Skeletal muscle satellite cell (primary cell): ENCODE measurements around the gene CA5B. TPM values are rescaled to one million over a fixed set of nuclear protein-coding genes. Genes with fewer than 3 reads are reported as not detected.
"Not testable (repeated sequence)": the region's sequence is repeated elsewhere in the genome, so short reads cannot be mapped to it uniquely, and the experiment has no call there.

Source experiments
- H3K27me3 ChIP-seq: 2 replicates; pipeline ENCODE4 v1.7.0; 2013; ENCODE audit warnings: low read length; ENCODE audit not compliant: control insufficient read depth, insufficient read depth
- H3K36me3 ChIP-seq: 2 replicates; pipeline ENCODE4 v1.7.0; 2013; ENCODE audit warnings: mild to moderate bottlenecking, control low read depth, low read length; ENCODE audit not compliant: insufficient read depth
- H3K4me1 ChIP-seq: 2 replicates; pipeline ENCODE4 v1.7.0; 2013; ENCODE audit warnings: low read length; ENCODE audit not compliant: control insufficient read depth, insufficient read depth
- H3K4me2 ChIP-seq: 2 replicates; pipeline ENCODE4 v1.7.0; 2013; ENCODE audit warnings: mild to moderate bottlenecking, low read length
- H3K4me3 ChIP-seq: 2 replicates; pipeline ENCODE4 v1.7.0; 2013; ENCODE audit warnings: low read length
- H3K9ac ChIP-seq: 2 replicates; pipeline ENCODE4 v1.7.0; 2013; ENCODE audit warnings: mild to moderate bottlenecking, low read depth, low read length, moderate library complexity
- H3K9me3 ChIP-seq: replicated peaks from 2 replicates; pipeline ENCODE4 v1.7.0; 2013; ENCODE audit warnings: mild to moderate bottlenecking, control low read depth, low read length
- total RNA-seq: library from RNA; depleted of rRNA; stranded (reverse); fragments of >200 nt; gene quantifications from 2 replicates; pipeline ENCODE4 v1.2.3, GENCODE V29; 2012; rRNA removed

The CA5B gene, protein sequence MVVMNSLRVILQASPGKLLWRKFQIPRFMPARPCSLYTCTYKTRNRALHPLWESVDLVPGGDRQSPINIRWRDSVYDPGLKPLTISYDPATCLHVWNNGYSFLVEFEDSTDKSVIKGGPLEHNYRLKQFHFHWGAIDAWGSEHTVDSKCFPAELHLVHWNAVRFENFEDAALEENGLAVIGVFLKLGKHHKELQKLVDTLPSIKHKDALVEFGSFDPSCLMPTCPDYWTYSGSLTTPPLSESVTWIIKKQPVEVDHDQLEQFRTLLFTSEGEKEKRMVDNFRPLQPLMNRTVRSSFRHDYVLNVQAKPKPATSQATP
- 4.6 and 9.4 TPM in 2 replicates for total RNA-seq

DNA sequence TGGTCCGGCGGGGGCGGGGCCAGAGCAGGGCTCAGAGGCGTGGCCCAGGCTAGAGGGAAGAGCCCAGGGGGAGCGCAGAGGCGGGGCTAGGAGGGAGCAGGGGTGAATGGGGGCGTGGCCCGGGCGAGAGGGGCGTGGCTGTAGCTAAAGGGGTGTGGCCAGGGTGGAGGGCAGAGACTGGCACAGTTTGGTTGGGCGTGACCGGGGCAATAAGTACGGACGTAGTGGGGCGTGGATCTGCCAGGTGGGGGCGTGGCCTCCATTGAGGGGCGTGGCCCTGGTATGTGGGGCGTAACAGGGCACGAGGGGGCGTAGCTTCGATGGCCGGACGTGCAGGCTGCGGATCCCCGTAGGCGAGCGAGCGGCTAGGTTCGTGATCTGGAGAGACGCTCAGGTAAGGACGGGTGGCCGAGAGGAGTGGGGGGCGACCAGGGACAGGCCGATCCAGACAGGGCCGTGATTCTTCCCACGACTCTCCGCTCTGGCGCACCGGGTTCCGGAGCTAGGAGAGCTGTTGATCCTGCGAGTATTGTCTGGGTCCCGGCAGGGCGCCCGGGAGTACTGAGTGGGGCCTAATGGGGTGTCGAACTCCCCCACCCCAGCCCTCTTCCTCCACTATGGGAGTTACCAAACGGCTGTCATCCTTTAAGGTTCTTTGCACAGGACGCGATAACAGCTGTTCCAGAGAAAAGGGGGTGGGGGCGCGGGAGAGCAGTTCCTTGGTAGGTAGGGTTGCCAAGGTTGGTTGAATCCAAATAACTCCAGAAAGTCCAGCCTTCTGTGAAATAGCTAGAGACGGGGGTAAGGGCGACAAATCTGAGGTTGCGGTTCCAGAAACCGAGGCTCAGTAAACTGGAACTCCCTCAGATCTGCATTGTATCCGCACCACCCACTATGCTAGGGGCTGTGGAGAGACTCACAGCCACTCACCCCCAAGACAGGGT lies at the start of gene CA5B:
CA5B (plus strand) TSS at position 312 of the 944 bp plus-strand sequence. CDS start 11,754 bp downstream, outside the sequence.
- Histone ChIP-seq H3K4me2 (peak within 1 kb of the TSS; percentile 70), H3K9ac (no peak within 1 kb of the TSS), H3K36me3 (no peaks in the 10 kb centered on the region), H3K9me3 (no peaks in the 10 kb centered on the region), H3K4me3 (peak within 1 kb of the TSS; percentile 52), H3K4me1 (peaks cover 4% of the 10 kb centered on the region), H3K27me3 (no peaks in the 10 kb centered on the region)

DNA sequence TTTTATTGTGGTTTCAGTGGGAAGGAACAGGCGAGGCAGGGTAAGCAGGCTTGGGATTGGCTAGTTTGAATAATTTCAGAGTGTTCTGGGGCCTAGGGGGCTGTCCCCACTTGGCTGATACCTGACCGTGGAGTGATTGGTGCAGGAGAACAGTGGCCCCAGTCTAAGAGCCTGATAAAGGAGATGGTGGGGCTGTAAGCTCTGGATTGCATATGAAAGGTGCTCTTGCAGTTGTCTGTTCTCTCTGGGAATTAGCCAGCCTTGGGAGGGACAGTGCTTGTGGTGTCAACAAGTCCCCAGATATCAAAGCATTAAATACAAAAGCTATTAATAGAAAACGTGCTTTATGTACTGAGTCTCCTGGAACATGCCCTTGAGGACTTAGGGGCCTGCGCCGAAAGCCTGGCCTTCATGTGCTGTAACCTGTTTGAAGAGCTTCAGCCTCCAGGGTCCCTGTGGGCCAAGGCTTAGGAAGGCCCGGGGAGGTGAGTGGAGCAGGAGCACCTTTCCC lies 43.1 kb upstream of the CA5B start:
- Histone ChIP-seq H3K4me2 (no peak overlapping the region), H3K9me3 (no peaks in the 10 kb centered on the region), H3K36me3 (peaks cover 28% of the 10 kb centered on the region), H3K9ac (no peak overlapping the region), H3K4me3 (no peak overlapping the region), H3K4me1 (no peaks in the 10 kb centered on the region), H3K27me3 (no peaks in the 10 kb centered on the region)

GRCh38 chrX:15696516-15696915 lies 41.6 kb upstream of the CA5B start:
- H3K9me3 ChIP-seq: no peaks in the 10 kb centered on the region
- no peak overlapping the region for H3K4me2 ChIP-seq
- H3K4me1 ChIP-seq: no peaks in the 10 kb centered on the region
- H3K36me3 ChIP-seq: peaks cover 21% of the 10 kb centered on the region
- no peak overlapping the region for H3K9ac ChIP-seq
- H3K4me3 ChIP-seq: no peak overlapping the region
- no peaks in the 10 kb centered on the region for H3K27me3 ChIP-seq

GRCh38 chrX:15702488-15703371 lies 35.3 kb upstream of the CA5B start:
- no peaks in the 10 kb centered on the region for H3K4me1 ChIP-seq
- no peak overlapping the region for H3K4me2 ChIP-seq
- no peak overlapping the region for H3K4me3 ChIP-seq
- no peaks in the 10 kb centered on the region for H3K27me3 ChIP-seq
- H3K9ac ChIP-seq: no peak overlapping the region
- no peaks in the 10 kb centered on the region for H3K9me3 ChIP-seq
- peaks cover 5% of the 10 kb centered on the region for H3K36me3 ChIP-seq

- not testable (repeated sequence) for H3K4me3 ChIP-seq, H3K4me1 ChIP-seq, H3K9me3 ChIP-seq, H3K4me2 ChIP-seq, H3K36me3 ChIP-seq, H3K9ac ChIP-seq, H3K27me3 ChIP-seq
These were observed 34.3 kb upstream of the CA5B start for GRCh38 chrX:15703809-15704208.

DNA sequence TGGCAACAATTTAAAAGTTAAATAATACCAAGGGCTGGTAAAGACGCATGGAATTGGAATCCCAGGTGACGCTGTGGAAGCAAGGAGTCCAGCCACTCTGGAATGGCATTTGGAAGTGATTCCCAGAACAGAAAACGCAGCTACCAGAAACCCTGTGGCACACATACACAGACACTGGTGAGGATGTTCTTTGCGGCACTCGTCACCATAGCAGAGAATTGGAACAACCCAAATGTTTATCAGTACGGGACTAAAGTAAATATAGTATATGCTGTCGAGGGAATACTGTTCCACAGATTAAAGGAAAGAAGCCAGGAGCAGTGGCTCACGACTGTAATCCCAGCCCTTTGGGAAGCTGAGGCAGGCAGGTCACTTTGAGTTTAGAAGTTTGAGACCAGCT lies 33.8 kb upstream of the CA5B start:
- not testable (repeated sequence) for H3K36me3 ChIP-seq, H3K27me3 ChIP-seq, H3K9ac ChIP-seq

GRCh38 chrX:15714529-15714928 lies 23.5 kb upstream of the CA5B start:
- H3K9ac ChIP-seq: no peak overlapping the region
- H3K36me3 ChIP-seq: no peaks in the 10 kb centered on the region
- H3K4me1 ChIP-seq: peaks cover 12% of the 10 kb centered on the region
- no peak overlapping the region for H3K4me3 ChIP-seq
- H3K27me3 ChIP-seq: no peaks in the 10 kb centered on the region
- H3K4me2 ChIP-seq: no peak overlapping the region
- no peaks in the 10 kb centered on the region for H3K9me3 ChIP-seq

More for the DNA sequence above, 33.8 kb upstream of the CA5B start:
- H3K9me3 ChIP-seq, H3K4me1 ChIP-seq, H3K4me2 ChIP-seq, H3K4me3 ChIP-seq: not testable (repeated sequence)

DNA sequence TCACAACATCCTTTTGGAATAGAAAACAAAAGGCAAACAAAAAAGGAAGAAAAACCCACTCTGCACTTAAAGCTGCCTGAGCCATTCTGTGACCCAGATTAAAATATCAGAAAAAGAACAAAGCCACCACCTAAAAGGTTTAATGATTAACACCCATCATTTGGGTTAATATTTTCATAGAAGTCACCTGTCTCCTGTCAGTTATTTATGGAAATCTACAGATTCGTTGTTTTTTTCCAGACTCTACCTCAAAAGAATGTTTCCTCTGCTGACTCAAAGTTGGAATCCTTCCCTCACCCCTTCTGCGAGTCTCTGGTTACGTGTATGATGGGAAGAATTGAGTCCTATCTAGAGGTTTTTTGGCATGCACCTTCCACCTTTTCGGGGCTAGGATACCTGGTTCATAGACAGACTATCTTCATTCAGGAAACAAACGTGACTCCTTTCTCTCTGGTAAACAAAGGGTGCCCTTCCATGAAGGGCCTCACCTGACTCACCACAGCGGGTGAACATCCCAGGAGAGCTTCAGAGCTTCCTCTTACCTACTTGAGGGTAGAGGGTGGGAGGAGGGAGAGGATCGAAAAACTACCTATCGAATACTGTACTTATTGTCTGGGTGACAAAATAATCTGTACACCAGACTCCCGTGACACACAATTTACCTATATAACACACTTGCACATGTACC lies 19.6 kb upstream of the CA5B start:
- H3K4me3 ChIP-seq: no peak overlapping the region
- no peak overlapping the region for H3K9ac ChIP-seq
- H3K36me3 ChIP-seq: no peaks in the 10 kb centered on the region
- H3K4me2 ChIP-seq: no peak overlapping the region
- peaks cover 26% of the 10 kb centered on the region for H3K4me1 ChIP-seq
- H3K27me3 ChIP-seq: no peaks in the 10 kb centered on the region
- H3K9me3 ChIP-seq: no peaks in the 10 kb centered on the region

DNA sequence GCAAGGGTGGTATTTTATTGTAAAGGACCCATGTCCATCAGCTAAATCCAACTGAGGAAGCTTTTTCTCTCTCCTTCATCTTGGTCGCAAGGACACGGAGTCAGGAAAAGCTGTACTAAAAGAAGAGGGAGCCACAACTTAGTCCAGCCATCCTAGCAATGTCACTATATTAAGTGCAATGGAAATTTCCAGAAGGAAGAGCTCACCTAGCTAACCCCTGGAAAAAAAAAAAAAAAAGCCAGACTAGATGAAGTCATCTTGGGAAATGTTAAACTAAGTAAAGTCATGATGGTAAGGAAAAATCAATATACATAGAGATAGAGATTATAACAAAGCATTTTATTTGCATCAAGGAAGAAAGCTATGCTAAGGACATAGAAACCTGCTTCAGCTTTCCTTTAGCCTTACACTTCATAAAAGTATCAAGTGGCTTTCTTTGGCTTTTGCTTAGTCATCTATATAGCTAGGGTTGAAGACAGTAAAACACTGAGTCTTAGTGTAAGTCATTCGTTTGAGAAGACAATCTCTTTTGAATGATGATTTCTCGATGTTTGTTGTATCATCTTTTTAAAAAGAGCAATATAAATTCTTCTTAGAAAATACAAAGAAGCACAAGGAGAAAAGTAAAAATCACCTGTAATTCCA lies 18.6 kb upstream of the CA5B start:
- H3K27me3 ChIP-seq: no peaks in the 10 kb centered on the region
- H3K4me1 ChIP-seq: peaks cover 23% of the 10 kb centered on the region
- H3K4me2 ChIP-seq: no peak overlapping the region
- no peak overlapping the region for H3K9ac ChIP-seq
- H3K9me3 ChIP-seq: no peaks in the 10 kb centered on the region
- no peak overlapping the region for H3K4me3 ChIP-seq
- H3K36me3 ChIP-seq: no peaks in the 10 kb centered on the region

GRCh38 chrX:15721911-15722310 lies 16.2 kb upstream of the CA5B start:
- no peaks in the 10 kb centered on the region for H3K36me3 ChIP-seq

More at GRCh38 chrX:15721911-15722310, 16.2 kb upstream of the CA5B start:
- peak overlapping the region; percentile 40 for H3K4me2 ChIP-seq
- no peak overlapping the region for H3K9ac ChIP-seq
- H3K27me3 ChIP-seq: no peaks in the 10 kb centered on the region
- H3K4me3 ChIP-seq: no peak overlapping the region
- H3K9me3 ChIP-seq: no peaks in the 10 kb centered on the region
- peaks cover 20% of the 10 kb centered on the region for H3K4me1 ChIP-seq
